ENCODE measurements around the gene ZNF211.

ZNF211 gene

DNA sequence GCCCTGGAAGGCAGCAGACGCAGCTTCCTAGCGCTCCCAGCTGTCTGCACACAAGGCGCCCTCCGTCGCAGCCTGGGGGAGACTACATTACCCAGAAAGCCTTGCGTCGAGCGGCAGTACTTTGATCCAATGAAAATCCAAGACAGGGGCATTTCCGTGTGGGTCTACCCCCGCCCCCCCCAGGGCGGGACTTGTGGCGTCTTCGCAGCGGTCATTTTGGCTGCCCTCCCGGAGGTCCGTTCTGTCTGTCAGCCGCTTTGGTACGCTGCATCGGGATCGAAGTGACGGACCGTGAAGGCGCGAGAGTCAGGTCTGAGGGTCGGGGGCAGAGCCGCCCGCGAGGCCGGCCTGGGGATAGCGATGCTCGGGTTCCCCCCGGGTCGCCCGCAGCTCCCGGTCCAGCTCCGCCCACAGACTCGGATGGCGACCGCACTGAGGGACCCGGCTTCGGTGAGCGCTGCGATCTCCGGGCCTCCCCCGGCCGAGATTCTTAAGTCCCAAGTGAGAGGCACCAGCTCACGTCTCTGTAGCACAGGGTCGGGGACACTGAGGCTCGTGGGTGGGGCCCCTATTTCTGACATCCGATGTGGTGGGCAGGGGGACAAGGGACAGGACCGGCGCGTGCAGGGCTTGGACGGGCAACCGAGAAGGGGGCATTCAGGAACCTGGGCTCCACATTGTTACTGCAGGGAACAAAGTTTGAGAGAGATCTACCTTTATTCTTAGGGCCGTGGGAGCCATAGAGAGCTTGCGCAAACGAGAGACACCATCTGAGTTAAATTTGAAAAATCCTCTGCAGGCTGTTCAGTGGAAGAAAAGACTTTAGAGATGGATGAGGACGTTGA, at the start of gene ZNF211:
Gene ZNF211 (plus strand): TSS at position 182 of the 845 bp plus-strand sequence. CDS start 179 bp downstream, at position 361.
- peak; percentile 81 for DNase-seq

DNA sequence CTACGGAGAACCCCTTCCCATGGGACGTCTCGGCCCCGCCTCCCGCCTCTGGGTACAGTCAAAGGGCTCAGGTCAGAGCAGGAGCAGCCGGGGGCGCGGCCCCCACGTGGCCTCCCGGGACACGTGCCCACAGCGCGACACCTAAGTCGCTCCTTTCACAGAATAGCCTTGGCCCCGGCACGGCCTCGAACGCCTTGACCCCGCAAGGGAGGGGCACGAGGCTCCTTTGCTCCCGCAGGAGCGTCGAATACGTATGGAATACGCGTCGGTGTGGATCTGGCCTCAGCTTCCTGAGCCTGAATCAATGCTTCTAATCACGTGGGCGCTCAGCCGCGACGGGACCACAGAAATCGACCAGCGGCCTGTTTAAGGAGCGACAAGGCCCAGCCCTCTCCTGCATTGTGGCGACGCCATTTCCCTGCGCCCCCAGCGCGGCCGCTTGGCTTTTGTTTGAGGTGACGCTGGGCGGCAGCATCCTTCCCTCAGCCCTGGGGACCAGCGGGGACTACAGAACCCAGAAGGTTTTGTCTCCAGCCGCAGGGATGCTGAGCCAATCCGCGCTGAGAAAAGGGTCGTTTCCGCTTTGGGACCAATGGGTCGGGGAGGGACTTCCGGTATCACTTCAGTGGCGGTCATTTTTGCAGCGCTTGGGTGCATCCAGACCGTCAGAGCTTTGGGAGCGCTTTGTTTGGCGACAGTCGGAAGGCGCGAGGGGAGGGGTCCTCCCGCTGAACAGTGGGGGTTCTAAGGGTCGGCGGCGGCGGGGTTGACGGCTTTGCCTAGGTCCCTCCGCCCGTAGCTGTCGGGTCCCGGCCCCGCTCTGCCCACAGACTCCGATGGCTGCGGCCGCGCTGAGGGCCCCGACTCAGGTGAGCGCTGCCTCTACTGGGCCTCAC, 49.2 kb upstream of the ZNF211 start, which contains the start of gene ZIK1:
Gene ZIK1 (plus strand): TSS at position 625 of the 896 bp plus-strand sequence. CDS start 212 bp downstream, at position 837.
- peak; percentile 74 for DNase-seq

DNA sequence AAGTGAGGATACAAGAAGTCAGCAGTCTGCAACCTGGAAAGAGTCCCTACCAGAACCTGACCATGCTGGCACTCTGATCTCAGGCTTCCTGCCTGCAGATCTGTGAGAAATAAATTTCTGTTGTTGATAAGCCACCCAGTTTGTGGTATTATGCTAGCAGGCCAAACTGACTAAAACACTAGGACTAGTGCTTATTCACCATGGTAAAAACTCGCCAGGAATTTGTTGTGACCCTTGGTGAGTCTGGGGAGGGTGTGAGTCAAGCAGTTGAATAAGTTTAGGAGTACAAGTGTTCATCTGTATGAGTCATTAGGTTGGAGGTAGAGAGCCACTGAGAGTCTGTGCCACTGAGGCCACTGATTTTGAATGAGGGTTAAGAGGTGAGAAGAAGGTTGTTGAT, 45.4 kb upstream of the ZNF211 start:
- peak; percentile 38 for DNase-seq

DNA sequence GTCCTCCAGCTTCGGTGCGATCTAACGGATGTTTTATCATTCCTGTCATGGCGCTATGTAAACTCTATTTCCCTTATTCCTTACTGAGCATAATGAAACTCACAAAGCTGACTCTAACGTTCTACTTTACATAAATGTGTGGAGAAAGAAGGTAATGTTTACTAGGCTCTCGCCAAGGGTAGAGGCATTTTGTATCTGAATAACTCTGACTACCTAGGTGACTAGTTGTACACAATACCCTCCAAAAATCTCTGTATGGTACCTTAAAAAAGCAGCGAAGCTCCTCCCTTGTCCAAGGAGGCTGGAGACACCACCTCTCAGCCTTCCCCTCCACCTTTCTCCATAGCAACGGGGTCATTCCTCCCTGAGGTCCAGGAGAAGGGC, 33.6 kb upstream of the ZNF211 start:
- no peak for DNase-seq

DNA sequence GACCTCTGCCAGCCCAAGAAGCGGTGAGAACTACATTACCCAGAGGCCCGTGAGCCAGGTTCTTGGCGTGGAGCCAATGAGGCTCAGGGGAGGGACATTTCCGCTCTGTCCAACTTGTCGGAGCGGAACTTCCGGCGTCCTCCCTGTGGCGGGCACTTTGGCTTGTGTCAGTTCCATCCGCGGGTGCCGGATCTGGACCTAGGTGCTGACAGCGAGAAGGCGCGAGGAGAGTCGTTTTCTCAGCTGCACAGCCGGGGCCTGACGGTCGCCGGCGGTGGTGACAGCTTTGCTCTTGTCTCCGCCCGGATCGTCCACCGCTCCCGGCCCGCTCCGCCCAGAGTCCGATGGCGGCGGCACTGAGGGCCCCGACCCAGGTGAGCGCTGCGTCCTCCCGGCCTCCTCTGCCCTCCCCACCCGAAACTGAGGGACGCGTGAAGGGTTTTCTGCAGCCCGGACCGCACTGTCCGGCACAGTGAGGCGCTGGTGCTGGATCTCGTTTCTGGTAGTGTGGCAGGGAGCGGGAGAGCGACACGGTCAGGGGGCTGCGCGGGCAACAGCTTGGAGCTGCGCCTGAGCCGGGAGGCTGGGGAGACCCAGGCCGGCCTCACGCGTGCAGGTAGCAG, 33.1 kb upstream of the ZNF211 start, which contains the start of gene ZNF530:
Gene ZNF530 (plus strand): TSS at position 125 of the 623 bp plus-strand sequence. CDS start 4,461 bp downstream, outside the sequence.
- peak; percentile 79 for DNase-seq

DNA sequence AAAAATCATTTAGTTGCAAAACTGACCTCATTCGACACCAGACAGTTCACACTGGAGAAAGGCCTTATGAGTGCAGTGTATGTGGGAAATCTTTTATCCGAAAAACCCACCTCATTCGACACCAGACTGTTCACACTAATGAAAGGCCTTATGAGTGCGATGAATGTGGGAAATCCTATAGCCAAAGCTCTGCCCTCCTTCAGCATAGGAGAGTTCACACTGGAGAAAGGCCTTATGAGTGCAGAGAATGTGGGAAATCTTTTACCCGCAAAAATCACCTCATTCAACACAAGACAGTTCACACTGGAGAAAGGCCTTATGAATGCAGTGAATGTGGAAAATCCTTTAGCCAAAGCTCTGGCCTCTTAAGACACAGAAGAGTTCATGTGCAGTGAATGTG, 26.0 kb upstream of the ZNF211 start:
- DNase-seq, result no peak

DNA sequence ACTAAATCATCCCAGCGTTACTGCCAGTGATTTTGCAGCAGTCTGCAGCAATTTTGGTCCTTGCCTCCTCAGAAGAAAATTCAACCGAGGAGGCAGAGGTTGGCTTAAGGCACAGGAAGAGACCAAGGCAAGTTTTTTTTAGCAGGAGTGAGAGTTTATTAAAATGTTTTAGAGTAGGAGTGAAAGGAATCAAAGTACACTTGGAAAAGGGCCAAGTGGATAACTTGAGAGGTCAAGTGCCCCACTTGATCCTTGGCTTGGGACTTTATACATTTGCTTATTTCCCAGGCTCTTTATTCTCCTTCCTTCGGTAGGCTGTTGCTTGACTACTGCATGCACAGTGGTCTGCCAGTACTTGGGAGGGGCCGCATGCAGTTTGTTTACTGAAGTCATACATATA, 21.9 kb upstream of the ZNF211 start:
- DNase-seq, result no peak

DNA sequence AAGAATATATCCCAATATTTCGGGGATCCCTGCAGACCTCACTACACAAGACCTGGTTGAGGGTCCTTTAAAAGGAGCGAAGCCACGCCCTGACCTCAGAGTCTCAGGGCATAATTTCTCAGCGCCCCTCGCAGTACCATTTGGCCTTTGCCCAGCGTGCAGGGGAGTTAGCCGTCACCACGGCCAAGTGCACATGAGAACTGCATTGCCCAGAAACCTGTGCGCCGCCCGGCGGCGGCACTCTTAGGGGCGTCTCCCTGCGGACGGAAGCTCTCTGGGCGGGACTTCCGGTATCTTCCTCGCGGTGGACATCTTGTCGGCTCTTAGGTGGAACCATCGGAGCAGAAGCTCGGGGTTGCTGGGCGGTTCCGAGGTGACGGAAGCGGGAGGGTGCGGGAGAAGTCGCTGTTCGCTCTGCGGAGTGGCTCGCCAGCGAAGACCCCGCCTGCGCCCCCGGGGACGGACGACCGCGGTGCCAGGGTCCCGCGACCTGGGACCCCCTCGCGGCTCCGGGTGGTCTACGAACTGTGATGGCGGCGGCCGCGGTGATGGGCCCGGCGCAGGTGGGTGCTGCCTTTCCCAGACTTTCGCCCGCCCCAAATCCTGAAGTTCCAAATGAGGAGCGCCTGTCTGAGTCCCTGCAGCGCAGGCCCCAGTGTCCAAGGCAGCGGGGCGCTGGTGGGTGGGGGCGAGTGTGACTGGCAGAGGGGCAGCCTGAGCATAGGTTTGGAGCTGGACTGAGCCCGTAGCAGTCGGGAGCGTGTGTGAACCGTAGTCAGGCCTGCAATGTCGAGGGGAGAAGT, 18.8 kb upstream of the ZNF211 start, which contains the start of gene ZNF134:
Gene ZNF134 (plus strand): TSS at position 302 of the 803 bp plus-strand sequence. CDS start 5,227 bp downstream, outside the sequence.
- DNase-seq, result peak; percentile 76

DNA sequence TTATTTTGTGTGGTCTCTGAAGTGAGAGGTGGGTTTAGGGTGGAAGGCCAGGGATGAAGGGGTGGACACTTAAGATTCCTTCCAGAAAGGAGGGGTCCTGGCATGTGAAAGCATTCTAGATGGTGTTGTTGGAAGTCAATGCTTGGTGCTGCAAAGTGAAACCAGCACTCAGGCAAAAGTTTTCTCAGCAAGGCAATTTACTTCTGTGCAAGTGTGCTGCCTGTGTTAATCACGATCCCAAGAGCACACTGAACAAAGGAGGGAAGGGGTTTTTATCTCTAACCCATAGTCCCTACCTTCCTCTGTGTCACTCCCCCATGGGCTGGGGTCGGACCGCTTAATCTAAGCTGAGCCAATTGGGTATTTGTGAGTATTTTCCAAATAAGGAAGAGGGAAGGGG, 17.6 kb upstream of the ZNF211 start:
- no peak for DNase-seq

DNA sequence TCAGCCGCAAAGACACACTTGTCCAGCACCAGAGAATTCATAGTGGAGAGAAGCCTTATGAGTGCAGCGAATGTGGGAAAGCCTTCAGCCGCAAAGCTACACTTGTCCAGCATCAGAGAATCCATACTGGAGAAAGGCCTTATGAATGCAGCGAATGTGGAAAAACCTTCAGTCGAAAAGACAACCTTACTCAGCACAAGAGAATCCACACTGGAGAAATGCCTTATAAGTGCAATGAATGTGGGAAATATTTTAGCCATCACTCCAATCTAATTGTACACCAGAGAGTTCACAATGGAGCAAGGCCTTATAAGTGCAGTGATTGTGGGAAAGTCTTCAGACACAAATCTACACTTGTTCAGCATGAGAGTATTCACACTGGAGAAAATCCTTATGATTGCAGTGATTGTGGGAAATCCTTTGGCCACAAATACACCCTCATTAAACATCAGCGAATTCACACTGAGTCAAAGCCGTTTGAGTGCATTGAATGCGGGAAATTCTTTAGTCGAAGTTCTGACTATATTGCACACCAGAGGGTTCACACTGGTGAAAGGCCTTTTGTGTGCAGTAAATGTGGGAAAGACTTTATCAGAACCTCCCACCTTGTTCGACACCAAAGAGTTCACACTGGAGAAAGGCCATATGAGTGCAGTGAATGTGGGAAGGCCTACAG, 12.2 kb upstream of the ZNF211 start:
- DNase-seq, result no peak

DNA sequence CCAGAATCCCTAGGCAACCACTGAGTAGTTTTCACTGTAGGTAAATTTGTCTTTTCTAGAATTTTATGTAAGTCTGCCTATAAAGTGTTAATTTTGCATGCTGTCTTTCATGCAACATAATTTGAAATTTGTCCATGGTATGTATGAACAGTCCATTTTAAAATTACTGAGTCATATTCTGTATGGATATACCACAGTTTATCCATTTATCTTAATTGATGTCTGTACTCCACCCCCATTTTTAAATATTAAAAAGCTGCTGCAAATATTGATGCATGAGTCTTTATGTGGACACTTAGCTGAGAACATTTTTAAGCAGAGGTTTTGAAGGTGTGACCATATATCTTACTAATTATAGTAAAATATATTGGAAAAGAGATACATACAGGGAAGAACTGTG, 9.9 kb upstream of the ZNF211 start:
- DNase-seq, result no peak

DNA sequence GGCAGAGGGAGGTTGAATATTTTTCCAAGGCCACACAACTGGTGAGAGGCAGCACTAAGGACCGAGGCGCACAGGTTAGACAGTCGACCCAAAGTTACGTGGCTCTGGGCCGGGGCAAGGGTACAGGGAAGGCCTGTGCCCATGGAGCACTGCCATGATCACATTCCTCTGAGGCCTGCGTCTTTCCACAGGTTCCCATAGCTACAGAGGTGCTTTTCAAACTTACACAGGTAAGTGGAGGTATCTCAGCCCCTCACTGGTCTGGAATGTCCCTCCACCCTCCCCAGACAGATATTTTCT, 814 bp downstream of the ZNF211 start:
- DNase-seq, result no peak

DNA sequence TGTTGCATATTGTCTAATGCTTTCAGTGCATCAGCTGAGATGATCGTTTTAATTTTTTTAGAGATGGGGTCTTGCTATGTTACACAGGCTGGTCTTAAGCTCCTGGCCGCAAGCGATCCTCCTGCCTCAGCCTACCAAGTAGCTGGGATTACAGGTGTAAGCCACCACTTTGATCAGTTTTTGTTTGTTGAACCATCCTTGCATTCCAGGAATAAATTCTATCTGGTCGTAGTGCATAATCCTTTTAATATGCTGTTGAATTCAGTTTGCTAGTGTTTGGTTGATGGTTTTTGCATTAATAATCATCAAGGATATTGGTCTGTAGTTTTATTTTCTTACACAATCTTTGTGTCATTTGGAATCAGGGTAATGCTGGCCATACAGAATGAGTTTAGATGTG, 4.4 kb downstream of the ZNF211 start:
- DNase-seq, result no peak

DNA sequence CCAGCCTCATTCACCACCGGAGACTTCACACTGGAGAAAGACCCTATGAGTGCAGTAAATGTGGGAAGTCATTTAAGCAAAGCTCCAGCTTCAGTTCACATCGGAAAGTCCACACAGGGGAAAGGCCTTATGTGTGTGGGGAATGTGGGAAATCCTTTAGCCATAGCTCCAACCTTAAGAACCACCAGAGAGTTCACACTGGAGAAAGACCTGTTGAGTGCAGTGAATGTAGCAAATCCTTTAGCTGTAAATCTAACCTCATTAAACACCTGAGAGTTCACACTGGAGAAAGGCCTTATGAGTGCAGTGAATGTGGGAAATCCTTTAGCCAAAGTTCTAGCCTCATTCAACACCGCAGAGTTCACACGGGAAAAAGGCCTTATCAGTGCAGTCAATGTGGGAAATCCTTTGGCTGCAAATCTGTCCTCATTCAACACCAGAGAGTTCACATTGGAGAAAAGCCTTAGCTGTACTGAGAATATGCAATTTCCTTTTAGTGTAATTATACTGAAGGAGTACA, 8.8 kb downstream of the ZNF211 start:
- no peak for DNase-seq

DNA sequence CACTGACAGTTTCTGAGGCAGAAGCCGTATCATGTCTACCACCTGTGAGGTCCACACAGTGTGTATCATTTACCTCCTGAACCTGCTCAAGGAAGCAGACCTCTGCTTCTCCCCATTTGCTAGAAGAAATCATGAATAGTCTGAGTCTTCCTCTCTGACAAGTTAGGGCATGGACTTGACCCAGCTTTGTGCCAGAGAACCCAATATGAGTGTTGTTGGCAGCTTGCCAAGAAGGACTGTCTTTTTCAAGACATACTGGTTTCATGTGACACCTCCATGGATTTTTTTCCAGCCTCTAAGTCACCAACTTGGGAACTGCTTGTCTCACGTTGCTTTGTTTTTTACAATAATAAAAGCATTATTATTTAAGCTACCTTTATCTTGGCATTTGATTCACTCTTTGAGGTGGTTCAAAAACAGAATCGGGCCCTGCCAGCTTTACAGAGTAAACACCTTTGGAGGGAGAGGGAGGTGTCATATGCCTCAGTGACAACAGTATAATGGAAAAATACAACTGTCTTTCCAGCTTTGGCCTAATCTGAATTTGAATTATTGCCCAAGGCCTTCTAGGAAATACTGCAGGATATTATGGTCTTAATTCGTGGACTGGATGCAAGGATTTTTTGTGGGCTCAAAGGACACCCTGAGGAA, 9.6 kb downstream of the ZNF211 start:
- no peak for DNase-seq

DNA sequence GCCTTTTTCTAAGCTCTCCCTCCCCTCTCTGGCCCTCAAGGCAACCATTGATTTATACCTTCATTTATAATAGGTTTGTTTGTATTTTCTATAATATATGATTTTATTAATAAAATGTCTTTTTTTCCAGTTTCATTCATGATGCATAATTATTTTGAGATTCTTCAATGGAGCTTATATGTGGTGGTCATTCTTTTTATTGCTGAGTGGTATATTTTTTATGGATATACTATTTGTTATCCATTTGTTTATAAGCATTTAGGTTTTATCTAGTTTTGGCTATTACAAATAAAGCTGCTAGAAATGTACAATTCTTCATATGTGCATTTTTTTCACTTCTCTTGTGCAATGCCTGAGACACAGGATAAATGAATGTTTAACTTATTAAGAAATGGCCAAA, 10.8 kb downstream of the ZNF211 start:
- DNase-seq, result no peak

DNA sequence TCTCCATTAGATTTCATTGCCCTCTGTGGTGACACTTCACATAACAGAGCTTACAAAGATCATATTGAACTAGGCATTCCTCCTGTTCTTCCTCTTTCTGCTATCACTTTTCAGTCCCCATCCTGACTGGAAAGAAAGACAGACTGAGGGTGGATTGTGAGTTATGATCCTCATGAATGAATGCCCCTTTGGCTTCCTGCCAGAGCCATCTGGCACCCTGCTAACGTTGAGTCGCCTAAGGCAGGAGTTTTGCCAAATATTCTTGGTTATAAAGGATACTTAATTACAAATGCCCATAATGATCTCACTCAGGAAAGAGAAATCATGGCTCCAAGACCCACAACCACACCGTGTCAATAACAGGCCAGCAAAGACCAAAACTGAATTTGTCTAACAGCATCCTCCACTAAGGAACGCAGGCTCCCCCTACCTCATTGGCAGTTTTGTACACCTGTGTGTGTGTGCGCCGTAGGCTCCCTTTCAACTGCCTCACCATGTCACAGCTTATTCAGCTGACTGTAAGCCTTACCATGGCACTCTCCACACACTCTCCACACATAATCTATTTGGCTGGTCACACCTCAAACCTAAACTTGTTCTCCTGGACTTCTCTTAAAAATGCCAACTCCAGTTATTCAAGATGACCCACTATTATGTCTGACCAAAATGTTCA, 15.5 kb downstream of the ZNF211 start:
- no peak for DNase-seq

DNA sequence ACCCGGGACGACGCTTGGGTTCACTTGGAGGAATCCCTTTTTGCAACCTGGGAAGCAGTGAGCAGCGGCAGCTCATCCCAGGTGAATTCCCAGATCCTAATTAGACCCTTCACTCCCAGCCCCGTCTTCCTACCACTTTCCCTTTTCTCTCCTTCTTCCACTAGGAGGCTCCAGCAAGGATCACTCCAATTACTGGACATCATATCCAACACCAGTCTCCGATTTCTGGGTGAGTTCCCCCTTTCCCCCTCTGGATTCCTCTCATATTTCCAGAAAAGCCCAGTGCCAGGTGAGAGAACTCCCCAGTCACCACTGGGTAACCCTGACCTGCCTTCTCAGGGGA, 18.7 kb downstream of the ZNF211 start:
- DNase-seq, result no peak

DNA sequence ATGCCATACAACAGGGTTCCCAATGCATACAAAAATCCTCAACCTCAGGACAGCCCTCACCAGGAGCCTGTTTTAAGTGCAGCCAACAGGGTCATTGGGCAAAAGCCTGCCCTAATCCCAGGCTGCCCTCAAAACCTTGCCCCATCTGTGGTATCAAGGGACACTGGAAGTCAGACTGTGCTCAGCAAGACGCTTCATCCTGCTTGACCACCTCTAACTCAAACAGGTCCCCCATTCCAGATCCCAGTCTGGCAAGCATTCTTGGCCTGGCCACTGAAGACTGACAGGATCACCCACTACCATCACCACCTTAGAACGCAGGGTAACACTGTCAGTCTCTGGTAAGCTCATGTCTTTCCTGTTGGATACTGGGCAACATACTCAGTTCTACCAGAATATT, 20.7 kb downstream of the ZNF211 start:
- DNase-seq, result no peak

DNA sequence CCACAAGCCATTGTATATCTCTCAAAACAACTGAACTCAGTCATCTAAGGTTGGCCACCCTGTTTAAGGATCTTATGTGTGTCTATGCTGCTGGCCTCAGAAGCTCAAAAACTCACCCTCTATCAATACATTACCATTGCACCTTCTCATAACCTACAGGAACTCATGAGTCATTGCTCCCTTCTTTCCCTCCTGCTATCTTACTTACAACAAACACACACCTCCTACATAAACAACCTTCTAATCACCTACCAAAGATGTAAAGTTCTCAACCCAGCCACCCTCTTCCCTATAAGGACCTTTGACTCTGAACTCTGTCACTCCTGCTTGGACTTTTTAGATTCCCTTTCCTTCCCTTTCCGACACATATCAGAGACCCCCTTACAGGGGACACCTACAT, 22.5 kb downstream of the ZNF211 start:
- no peak for DNase-seq

DNA sequence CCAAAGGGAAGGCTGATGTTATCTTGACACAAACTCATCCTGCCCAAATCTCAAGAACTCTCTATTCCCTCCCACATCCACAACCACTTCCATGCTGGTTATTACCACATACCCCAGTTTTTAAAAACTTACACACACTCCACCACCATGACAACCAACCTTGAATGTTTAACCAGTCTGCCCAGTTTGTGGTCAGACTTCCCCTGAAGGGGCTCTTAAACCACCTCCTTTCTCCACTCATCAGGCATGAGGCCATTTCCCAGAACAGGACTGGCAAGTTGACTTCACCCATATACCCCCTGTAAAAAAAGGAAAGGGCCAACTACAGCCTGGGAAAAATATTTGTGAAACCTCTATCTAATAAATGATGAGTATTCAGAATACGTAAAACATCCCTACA, 23.4 kb downstream of the ZNF211 start:
- DNase-seq, result no peak

All from T1000 (cell line).